ENCODE data around the gene KCMF1. TPM values are rescaled to one million over a fixed set of nuclear protein-coding genes. Genes with fewer than 3 reads are reported as not detected.
A peak's percentile ranks its signal among the peaks of the same experiment; 100 is the strongest.

Gene KCMF1
- total and polyA plus RNA-seq, 2 of the 13 experiments (the other 11 are each of a cell fraction or from before 2014, with no cell fraction given): 62.1 to 116 TPM

- TF ChIP-seq ZHX2 (IDR thresholded peaks at IDR 0.05; ENCODE audit: low read depth) (no peak), ZHX2 (CRISPR knock-in tag; IDR thresholded peaks at IDR 0.05; ENCODE audit: borderline replicate concordance) (no peak), MXI1 (IDR thresholded peaks at IDR 0.05; ENCODE audit: borderline replicate concordance, low read depth, low read length) (0 out of 3 replicates have a peak, but pooled peaks have one; percentile 3), THAP11 (CRISPR knock-in tag; IDR thresholded peaks at IDR 0.05) (peak; percentile 37; the same call in 1 of the 2 replicates), ZMAT3 (CRISPR knock-in tag; conservative IDR thresholded peaks at IDR 0.05) (peak; percentile 75), ATF7-NPFF (CRISPR knock-in tag; IDR thresholded peaks at IDR 0.05; ENCODE audit: low read depth) (peak; percentile 46; the same call in 1 of the 2 replicates), ZNF816 (CRISPR knock-in tag; IDR thresholded peaks at IDR 0.05; ENCODE audit: borderline replicate concordance) (0 out of 2 replicates have a peak, but pooled peaks have one; percentile 81), ZNF44 (CRISPR knock-in tag; IDR thresholded peaks at IDR 0.05) (no peak), E2F1 (CRISPR knock-in tag; IDR thresholded peaks at IDR 0.05) (0 out of 2 replicates have a peak, but pooled peaks have one; percentile 34)
- TF ChIP-seq, protein P1, sequence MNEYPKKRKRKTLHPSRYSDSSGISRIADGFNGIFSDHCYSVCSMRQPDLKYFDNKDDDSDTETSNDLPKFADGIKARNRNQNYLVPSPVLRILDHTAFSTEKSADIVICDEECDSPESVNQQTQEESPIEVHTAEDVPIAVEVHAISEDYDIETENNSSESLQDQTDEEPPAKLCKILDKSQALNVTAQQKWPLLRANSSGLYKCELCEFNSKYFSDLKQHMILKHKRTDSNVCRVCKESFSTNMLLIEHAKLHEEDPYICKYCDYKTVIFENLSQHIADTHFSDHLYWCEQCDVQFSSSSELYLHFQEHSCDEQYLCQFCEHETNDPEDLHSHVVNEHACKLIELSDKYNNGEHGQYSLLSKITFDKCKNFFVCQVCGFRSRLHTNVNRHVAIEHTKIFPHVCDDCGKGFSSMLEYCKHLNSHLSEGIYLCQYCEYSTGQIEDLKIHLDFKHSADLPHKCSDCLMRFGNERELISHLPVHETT (CRISPR knock-in tag; conservative IDR thresholded peaks at IDR 0.05): 0 out of 2 replicates have a peak, but pooled peaks have one; percentile 20
- TF ChIP-seq, protein P2, sequence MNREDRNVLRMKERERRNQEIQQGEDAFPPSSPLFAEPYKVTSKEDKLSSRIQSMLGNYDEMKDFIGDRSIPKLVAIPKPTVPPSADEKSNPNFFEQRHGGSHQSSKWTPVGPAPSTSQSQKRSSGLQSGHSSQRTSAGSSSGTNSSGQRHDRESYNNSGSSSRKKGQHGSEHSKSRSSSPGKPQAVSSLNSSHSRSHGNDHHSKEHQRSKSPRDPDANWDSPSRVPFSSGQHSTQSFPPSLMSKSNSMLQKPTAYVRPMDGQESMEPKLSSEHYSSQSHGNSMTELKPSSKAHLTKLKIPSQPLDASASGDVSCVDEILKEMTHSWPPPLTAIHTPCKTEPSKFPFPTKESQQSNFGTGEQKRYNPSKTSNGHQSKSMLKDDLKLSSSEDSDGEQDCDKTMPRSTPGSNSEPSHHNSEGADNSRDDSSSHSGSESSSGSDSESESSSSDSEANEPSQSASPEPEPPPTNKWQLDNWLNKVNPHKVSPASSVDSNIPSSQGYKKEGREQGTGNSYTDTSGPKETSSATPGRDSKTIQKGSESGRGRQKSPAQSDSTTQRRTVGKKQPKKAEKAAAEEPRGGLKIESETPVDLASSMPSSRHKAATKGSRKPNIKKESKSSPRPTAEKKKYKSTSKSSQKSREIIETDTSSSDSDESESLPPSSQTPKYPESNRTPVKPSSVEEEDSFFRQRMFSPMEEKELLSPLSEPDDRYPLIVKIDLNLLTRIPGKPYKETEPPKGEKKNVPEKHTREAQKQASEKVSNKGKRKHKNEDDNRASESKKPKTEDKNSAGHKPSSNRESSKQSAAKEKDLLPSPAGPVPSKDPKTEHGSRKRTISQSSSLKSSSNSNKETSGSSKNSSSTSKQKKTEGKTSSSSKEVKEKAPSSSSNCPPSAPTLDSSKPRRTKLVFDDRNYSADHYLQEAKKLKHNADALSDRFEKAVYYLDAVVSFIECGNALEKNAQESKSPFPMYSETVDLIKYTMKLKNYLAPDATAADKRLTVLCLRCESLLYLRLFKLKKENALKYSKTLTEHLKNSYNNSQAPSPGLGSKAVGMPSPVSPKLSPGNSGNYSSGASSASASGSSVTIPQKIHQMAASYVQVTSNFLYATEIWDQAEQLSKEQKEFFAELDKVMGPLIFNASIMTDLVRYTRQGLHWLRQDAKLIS (CRISPR knock-in tag; IDR thresholded peaks at IDR 0.05): peak; percentile 69; the same call in 1 of the 2 replicates
- TF ChIP-seq, protein P3, sequence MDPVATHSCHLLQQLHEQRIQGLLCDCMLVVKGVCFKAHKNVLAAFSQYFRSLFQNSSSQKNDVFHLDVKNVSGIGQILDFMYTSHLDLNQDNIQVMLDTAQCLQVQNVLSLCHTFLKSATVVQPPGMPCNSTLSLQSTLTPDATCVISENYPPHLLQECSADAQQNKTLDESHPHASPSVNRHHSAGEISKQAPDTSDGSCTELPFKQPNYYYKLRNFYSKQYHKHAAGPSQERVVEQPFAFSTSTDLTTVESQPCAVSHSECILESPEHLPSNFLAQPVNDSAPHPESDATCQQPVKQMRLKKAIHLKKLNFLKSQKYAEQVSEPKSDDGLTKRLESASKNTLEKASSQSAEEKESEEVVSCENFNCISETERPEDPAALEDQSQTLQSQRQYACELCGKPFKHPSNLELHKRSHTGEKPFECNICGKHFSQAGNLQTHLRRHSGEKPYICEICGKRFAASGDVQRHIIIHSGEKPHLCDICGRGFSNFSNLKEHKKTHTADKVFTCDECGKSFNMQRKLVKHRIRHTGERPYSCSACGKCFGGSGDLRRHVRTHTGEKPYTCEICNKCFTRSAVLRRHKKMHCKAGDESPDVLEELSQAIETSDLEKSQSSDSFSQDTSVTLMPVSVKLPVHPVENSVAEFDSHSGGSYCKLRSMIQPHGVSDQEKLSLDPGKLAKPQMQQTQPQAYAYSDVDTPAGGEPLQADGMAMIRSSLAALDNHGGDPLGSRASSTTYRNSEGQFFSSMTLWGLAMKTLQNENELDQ (CRISPR knock-in tag; IDR thresholded peaks at IDR 0.05; ENCODE audit: borderline replicate concordance): no peak
Observed at GRCh38 chr2:84971510-84972206, 697 bp downstream of the KCMF1 start (continued).
